GM19239 (cell line): ENCODE measurements around the gene AUH.
A peak's percentile ranks its signal among the peaks of the same experiment; 100 is the strongest.

ENCODE experiments used
- DNase-seq: peaks from one replicate; pipeline ENCODE4 v3.0.0; 2011; ENCODE audit warnings: low spot score; ENCODE audit not compliant: insufficient read length
- FAIRE-seq: peaks from 2 replicates; lab custom pipeline; 2011; peaks lifted over from hg19 to GRCh38; lab: Jason Lieb, UNC

The AUH gene

DNA sequence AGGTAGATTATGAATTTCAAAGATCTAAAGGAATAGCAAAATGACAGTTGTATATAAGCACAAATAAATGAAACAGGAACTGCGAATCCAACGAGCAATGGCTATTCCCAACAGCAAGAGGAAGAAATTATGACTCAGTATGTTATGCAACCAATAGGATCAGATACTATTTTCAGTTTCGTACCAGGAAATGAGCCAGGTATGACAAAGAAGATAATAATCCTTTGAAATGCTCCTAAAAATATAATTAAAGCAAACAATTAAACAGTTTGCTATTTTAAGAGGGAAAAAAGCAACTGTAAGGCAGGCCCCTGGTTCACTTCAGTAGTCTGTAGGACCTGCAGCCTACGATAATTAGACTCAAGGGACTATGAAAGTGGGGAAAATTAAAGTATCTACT lies 58.9 kb downstream of the AUH start:
- no peak for FAIRE-seq

DNA sequence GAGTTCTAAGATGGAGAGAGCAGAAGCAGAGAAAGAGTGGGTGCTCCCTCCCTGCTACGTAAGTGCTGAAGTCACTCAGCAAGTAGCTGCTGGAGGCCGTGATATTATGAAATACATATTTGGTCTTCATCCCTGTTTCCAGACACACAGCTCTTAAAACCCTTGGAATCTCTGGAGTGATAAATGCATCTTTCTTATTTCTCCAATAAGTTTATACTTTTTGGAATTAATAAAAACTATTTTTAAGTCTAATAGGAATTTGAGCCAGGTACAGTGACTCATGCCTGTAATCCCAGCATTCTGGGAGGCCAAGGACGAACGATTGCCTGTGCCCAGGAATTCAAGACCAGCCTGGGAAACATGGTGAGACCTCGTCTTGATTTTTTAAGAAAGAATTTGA lies 60.6 kb downstream of the AUH start:
- DNase-seq, result no peak

More for the DNA sequence above, 58.9 kb downstream of the AUH start:
- DNase-seq, result no peak

DNA sequence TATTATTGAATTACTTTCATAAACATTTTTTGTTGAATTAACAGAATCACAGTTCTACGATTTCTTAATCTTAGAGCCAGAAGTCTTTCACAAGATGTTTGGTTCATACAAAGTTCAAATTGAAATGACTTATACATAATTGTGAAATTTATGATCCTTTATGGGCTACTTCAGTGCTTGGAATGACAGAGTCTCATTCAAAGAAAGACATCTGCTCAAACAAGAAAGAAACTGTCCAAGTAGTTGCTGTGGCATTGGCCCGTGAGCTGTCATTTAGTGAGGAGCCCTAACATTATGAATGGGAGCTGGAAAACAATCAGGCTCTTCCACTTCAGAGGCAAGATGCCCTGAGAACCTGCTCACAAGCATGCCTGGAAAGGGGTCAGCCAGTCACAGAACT lies 63.4 kb downstream of the AUH start:
- FAIRE-seq (no peak), DNase-seq (no peak)

More for the DNA sequence above, 60.6 kb downstream of the AUH start:
- FAIRE-seq, result no peak

DNA sequence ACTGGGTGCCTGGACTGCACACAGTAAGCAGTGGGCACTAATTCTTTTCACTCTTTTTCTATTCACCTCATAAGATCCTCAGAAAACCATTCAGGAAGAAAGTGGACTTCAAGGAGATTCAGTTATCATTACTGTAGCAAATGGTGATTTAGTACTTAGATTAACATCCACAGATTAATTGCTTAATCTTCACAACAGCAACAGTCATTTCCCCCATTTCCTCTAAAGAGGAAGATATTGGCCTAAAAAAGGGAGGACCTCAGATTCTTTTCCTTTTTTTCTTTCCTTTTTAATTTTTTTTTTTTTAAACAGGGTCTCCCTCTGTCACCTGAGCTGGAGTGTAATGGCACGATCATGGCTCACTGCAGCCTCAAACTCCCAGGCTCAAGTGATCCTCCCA lies 64.4 kb downstream of the AUH start:
- no peak for DNase-seq
- FAIRE-seq, result no peak

DNA sequence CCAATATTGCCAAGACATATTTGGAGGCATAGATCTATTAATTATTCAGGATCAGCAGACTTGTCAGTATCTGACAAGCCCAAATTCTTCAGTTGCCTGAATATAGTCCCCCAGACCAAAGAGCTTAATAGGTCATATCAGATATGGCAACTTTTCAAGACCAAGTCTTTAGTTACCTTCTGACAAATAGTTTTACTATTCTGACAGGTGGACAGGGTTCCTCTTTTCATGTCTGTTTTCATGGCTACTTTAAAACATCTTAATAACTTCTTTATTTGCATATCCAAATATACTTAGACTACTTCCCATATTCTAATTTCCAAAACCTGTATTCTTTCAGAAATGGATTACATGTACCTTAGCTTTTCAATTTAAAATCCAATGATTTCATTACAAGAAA lies 65.4 kb downstream of the AUH start:
- DNase-seq (no peak), FAIRE-seq (no peak)

DNA sequence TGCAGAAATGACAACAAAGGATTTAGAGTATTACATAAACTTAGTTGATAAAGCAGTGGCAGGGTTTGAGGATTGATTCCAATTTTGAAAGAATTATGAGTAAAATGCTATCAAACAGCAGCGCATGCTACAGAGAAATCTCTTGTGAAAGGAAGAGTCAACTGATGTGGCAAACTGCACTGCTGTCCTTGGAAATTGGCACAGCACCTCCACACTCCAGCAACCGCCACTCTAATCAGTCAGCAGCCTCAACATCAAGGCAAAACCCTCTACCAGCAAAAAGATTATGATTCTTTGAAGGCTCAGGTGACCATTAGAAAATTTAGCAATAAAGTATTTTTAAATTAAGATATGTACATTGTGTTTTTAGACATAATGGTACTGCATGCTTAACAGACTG lies 66.4 kb downstream of the AUH start:
- FAIRE-seq, result no peak
- no peak for DNase-seq

DNA sequence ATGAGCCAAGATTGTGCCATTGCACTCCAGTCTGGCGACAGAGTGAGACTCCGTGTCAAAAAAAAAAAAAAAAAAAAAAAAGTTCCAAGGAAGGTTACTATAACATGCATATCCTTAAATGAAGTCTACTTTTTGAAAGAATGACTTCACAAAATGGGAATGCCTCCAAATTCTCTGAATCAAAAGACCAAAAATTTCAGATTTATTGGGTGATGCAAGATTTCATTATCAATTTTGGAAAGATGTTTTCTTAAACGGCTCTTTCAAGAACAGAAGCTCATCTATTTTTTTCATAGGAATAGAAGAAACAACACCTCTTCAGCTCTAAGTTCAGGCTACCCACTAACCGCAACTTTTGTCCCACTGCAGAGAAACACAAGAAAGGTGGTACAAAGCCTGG lies 69.9 kb downstream of the AUH start:
- FAIRE-seq, result peak; percentile 18
- no peak for DNase-seq

DNA sequence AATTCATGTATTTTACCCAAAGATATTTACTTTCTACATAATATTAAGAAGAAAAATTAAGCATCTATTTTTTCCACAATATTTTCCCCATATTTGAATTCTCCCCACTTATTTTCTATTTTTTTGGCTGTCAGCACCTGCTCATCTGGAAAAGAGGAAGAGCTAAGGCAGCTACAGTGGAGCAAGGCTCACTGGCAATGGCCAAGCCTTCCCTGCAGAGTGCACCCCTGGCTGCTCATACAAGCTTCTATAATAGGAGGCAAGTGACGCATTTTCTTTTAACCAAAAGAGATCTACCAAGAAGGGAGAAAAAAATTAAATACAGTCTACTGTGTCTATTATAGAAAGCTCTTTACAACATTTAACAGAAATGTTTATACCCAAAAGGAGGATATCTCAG lies 72.5 kb downstream of the AUH start:
- FAIRE-seq (no peak), DNase-seq (no peak)

DNA sequence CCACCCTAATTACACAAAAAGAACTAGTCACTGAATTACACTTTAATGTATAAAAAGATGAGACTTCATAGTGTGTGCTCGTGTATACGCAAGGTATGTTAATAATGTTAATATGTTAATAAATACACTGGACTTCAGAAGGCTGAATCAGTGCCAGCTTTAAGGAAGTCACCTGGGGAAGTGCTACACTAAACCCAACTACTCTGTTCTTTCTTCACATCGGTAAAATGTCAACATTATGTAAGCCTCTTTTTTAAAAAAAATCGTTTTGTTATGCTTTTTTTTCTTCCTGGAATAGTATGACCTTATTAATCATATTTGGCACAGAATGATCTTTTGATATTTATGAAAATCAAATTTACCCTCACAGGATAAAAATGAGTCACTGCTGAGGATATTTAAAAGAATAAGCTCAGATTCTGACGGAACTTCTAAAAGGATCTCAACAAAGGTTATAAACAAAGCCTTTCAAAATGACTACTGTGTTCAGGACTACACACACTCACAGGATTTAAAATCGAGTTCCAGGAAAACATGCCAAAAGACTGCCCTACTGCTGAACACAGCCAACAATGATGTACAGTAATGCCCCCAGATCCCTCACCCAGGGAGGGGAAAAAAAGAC lies 75.9 kb downstream of the AUH start:
- FAIRE-seq, result no peak
- DNase-seq, result no peak

DNA sequence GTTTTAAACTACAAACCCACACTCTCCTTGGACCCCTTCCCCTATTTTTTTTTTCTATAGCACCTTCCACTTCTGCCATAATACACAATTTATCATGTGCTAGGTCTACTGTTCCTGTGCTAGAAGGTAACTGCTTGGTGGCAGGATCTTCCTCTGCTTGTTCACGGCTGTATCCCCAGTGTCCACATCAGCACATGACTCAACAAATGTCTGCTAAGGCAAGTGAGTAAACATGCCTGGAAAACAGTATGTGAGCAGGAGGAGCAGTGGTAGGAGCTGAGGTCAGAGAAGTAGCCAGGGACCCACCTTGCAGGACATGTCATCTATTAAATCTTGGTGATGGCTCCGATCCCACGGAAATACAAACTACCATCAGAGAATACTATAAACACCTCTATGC lies 79.4 kb downstream of the AUH start:
- DNase-seq (no peak), FAIRE-seq (no peak)

DNA sequence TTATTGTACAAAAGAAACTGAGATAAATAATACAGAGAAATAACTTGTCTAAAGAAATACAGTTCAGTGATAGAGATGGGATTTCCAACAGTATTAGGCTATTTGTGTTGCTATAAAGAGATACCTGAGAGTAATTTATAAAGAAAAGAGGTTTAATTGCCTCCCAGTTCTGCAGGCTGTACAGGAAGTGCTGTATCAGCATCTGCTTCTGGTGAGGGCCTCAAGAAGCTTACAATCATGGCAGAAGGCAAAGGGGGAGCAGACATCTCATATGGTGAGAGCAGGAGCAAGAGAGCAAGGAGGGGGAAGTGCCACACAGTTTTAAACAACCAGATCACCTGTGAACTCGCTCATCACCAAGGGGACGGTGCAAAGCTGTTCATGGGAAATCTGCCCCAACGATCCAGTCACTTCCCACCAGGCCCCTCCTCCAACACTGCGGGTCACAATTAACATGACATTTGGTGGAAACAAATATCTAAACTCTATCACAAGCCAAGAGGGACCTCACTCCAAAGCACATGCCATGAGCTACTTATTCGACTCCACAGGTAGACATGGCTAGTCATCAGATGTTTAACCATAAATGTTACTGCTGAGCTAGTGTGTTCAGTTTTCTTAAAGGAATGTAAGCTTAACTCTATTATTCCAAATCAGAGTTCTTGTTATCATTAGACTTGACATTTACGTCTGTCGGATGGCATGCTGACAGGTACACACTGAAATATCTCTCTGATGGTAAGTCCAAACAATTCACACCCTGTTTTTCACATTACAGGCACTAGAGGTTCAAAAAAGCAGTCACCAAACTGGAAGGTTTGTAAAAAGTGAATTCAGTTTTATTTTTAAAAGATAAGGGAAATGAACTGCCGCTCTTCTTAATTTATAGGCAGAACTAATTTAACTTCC lies 82.2 kb downstream of the AUH start:
- FAIRE-seq (no peak), DNase-seq (no peak)

DNA sequence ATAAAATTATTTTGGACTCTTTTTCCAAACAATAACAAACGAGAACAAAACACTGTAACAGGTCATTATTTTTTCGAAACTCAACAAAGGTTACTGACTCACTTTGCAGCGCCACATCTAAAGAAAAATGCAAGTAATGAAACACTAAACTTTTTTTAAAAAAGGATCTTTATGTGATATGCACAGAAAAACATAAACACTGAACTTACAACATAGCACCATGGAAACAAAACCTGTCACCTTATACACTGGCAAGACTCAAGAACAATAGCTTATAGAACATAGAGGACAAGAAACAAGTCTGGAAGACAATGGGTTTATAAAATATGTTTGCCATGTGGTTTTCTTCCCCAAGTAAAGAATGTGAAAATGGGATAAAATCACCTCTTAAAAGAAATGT lies 85.2 kb downstream of the AUH start:
- DNase-seq (no peak), FAIRE-seq (no peak)

DNA sequence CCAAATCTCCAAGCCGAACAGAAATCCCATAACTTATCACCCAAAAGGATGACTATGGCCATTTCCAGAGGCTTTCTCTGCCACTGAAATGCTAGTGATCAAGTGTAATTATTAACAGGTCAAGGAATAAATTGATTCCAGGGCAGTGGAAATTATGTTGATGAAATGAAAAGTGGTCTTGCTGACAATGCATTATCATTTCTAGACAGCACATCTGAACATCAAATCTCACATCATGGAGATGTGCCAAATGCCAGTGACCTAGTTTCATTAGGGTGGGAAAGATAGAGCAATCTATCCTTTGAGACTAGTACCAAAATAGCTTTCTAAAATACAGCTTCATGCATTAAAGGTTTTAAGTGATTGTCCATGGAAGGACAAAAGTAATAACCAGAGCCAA lies 86.1 kb downstream of the AUH start:
- DNase-seq, result no peak
- FAIRE-seq, result no peak

DNA sequence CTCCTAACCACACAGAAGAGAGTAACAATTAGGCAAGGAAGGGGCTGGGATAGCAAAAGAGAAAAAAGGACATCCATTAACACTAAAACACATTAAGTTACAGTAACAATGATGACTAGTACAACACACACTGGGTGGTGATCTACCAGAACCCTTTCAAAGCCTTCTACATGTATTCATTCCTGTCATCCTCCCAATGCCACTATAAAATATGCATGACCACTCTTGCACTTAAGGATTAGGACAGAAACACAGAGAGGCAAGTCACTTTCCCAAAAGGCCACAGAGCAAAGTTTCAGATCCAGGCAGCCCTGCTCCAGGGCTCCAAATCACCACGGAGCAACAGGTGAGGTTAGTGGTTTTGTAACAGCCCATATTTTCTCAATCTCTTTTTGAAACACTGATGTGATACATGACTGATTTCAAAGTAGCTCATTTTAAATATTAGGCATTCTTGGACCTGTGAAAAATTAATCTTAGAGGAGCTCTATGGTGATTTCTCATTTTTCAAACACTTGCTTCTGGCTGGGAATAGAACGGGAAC lies 86.7 kb downstream of the AUH start:
- FAIRE-seq (peak; percentile 85), DNase-seq (no peak)

DNA sequence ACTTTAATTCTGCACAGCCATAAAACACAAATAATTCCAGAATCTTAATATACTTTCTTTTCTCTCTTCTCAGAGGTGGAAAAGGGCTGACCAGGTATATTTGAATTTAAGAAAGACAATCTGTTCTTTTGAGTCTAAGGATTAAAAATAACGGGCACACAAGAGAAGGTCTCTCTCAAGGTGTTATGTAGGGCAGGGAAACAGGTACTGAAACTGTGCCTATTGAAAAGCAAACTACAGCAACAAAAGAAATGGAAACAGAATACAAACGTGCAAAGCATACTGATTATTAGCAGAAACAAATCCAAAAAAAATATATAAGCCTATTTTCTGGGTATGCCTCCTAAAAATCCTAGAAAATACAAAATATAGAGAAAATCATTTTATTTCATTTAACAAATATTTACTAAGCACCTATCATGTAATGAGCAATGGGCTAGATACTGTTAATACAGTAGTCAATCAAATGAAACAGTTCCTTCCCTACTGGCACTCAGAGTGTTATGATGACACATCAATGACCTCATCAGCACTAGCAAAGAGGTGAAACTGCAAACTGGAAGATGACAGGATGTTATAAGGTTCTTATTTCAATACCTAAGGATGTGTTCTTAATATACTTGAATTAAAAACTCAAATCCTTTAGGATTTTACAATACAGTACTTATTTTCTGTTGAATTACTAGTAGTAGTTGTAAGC lies 87.7 kb downstream of the AUH start:
- FAIRE-seq (peak; percentile 81), DNase-seq (peak; percentile 7)

DNA sequence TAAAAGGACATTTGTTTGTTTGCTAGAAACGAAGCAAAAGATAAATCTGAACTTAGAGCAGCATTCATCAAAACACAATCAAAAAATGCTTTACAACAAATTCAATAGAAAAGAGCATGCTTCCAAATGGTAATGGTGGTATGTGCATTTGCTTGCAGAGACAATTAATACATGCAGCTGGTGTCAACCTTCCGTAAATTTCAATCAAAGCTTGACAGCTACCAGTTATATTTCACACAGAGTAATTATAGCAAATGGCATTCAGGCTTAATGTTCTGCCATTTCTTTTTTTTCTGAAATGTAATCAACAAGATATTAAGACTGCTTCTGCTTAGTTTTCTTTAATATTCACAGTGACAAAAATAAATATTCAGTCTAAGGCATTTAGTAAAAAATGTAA lies 90.6 kb downstream of the AUH start:
- DNase-seq, result no peak
- no peak for FAIRE-seq

DNA sequence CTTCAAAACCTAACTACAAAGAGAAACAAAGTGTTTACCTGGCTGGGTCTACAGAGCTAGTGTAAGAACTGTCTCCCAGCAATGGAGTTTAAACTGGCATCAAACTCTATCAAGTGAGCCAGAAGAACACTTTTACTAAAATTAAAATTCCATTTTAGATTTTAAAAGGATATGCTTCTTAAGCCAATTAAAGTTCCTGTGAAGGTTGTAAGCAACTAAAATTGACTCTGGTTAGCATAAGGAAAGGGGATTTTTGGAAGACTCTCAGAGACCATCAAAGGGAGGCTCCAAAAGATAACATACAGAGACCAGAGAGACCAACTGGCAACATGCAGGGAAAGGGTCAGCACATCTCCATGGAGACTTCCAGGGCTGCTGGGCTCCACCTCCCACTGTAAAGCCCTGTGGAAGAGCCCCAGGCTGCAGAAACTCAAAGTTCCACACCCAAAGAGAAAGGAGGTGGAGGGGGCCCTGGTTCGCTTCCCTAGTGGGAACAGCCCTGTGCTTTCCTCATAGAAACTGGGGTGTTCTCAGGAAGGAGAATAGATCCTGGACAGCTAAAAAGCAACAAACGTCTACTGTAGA lies 91.7 kb downstream of the AUH start:
- DNase-seq (no peak), FAIRE-seq (no peak)

DNA sequence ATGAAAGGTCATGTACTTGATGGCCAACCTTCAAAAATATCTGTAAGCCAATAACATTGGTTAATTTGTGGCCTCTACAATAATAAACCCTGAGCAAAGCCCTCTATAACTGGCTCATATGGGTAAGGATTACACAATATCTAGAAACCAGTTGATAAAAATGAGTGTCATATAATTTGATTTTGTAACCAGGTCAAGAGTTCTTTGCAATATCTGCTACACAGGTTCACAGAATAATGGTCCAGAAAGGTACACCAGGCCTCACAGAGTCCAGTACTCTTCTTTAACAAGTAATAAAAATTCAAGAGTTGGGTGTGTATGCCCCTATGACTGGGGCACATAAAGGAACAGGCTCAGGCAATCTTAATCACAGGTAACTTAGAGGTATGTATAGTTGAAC lies 95.3 kb downstream of the AUH start:
- DNase-seq (no peak), FAIRE-seq (no peak)

DNA sequence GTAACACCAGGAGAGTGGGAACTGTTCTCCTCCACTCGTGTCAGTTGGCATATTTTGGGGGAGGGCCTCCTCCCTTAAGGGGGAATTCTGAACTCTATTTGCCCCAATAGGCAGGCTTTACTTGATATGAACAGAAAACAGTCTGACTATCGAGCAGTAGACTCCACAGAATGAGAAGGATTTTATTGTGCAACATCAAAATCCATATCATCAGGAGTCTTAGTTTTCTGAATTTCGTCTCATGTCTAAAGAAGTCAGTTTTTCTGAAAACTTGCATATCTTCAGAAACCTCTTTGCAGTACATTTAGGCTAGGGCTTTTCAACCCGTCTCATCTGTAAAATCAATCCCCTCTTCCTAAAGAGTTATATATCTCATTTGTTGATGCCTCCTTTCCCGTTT lies 96.2 kb downstream of the AUH start:
- DNase-seq (no peak), FAIRE-seq (no peak)

DNA sequence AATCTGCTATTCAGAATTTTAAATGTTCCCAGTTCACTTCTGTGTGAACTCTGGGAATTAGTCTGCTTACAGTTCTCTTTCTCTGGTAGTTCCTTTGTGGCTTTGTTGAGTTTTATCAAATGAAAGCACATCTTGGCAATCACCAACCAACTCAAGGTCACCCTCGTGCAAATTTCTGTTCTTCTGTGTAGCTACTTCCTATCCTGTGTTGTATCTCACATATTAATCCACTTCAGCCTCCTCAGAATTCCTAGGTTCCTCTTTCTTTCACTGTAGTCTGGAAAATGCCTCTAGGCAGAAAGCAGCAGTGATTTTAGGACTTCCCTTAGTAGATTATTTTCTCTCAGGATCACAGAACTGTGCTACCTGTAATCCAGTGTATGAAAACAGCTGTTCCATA lies 100.3 kb downstream of the AUH start:
- FAIRE-seq, result no peak
- DNase-seq, result no peak

DNA sequence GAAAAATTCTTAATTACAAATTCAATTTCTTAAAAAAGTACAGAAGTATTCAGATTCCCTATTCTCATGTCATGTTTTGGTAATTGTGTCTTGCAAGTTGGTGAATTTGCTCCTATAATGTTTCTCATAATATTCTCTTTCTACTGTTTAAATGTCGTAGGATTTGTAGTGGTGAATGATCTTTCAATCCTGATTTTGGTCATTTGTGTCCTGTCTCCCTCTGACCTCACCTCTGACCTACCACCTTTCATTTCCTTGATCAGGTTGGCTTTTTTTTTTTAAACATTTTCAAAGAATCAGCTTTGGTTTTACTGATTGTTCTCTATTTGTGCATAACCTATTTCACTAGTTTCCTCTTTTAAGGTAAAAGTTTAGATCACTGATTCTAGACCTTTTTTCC lies 102.6 kb downstream of the AUH start:
- FAIRE-seq (peak; percentile 44), DNase-seq (no peak)
